ENCODE results near the gene TERT.
"Not testable (repeated sequence)": the region's sequence is repeated elsewhere in the genome, so short reads cannot be mapped to it uniquely, and the experiment has no call there.

TERT gene

DNA sequence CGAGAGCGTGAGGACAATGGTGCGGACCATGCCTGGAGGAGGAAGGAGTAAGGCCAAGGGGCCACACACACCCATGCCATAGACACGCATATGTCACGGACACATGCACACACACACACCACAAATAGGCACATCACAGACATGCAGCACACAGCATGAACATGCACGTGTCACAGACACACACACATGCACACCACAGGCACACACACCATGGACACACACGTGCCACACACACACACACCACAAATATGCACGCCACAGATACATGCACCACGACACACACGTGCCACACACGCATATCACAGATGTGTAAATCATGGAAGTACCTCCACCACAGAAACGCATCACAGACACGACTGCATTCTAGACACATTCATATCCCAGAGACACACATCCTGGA lies 16.7 kb downstream of the TERT start:
- DNase-seq (ENCODE audit: insufficient read length, low spot score) (no peak), FAIRE-seq (no peak)
- no peak for TF ChIP-seq POLR2A (IDR thresholded peaks at IDR 0.05; ENCODE audit: low read depth, low read length)

- no peak for DNase-seq (ENCODE audit: insufficient read length, low spot score)
- no peak for TF ChIP-seq POLR2A (IDR thresholded peaks at IDR 0.05; ENCODE audit: low read depth, low read length)
- FAIRE-seq, result no peak
Observed at GRCh38 chr5:1277781-1278180, 17.1 kb downstream of the TERT start.

DNA sequence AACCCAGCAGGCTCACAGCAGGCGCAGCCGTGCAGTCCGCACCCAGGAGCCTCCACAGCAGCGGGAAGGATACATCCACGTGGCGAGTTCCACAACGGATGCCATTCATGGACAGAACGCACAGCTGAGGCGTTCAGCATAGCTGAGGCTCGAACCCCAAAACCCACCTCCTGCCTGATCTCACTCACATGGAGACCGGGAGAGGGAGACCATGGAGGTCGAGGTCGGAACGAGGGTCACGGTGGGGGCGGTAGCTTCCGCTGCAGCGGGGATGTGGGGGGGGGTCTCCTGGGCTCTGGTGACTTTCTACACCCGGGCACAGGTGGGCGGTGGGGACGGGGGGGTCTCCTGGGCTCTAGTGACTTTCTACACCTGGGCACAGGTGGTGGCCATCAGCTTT lies 17.5 kb downstream of the TERT start:
- TF ChIP-seq POLR2A (IDR thresholded peaks at IDR 0.05; ENCODE audit: low read depth, low read length), result no peak
- no peak for FAIRE-seq
- DNase-seq (ENCODE audit: insufficient read length, low spot score), result no peak

GRCh38 chr5:1276930-1277329 lies 17.9 kb downstream of the TERT start:
- TF ChIP-seq POLR2A (IDR thresholded peaks at IDR 0.05; ENCODE audit: low read depth, low read length), result no peak
- FAIRE-seq, result no peak
- DNase-seq (ENCODE audit: insufficient read length, low spot score), result no peak

DNA sequence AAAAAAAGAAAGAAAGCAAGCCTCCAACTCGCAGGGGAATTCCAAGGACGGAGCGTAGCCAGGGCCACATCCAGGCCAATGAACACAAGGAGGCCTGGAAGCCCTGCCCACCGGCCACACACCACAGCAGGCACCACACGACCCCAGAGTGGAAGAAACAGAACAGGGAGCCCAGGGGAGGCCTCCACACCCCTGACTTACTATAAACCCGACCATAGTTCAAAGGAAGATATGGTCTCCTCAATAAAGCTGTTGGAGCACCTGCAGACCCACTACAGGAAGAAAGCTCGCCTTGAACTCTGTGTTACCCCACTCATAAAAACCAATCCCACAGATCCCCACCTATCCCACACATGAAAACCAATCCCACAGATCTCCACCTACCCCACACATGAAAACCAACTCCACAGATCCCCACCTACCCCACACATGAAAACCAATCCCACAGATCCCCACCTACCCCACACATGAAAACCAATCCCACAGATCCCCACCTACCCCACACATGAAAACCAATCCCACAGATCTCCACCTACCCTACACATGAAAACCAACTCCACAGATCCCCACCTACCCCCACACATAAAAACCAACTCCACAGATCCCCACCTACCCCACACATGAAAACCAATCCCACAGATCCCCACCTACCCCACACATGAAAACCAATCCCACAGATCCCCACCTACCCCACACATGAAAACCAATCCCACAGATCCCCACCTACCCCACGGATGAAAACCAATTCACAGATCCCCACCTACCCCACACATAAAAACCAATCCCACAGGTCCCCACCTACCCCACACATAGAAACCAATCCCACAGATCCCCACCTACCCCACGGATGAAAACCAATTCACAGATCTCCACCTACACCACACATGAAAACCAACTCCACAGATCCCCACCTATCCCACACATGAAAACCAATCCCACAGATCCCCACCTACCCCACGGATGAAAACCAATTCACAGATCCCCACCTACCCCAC lies 19.2 kb downstream of the TERT start:
- FAIRE-seq, result not testable (repeated sequence)

GRCh38 chr5:1274471-1274870 lies 20.4 kb downstream of the TERT start:
- TF ChIP-seq POLR2A (IDR thresholded peaks at IDR 0.05; ENCODE audit: low read depth, low read length), result no peak
- FAIRE-seq (no peak), DNase-seq (ENCODE audit: insufficient read length, low spot score) (no peak)

More for the DNA sequence above, 19.2 kb downstream of the TERT start:
- not testable (repeated sequence) for DNase-seq (ENCODE audit: insufficient read length, low spot score)

DNA sequence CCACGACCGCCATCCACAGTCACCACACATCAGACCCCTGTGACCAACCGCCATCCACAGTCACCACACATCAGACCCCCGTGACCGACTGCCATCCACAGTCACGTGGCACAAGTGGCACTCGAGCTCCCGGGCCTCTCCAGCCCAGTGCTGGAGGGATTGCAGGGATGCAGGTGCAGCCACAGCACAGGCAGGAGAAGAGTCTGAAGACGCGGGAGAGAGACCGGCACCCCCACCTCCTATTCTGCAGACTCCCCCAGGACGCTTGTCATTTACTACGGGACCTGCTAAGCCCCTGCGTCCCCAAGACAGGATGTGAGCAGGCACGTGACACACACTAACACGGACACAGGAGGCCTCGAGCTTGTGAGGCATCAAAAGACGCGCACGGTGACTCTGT lies 21.1 kb downstream of the TERT start:
- DNase-seq (ENCODE audit: insufficient read length, low spot score) (no peak), FAIRE-seq (no peak)
- no peak for TF ChIP-seq POLR2A (IDR thresholded peaks at IDR 0.05; ENCODE audit: low read depth, low read length)

DNA sequence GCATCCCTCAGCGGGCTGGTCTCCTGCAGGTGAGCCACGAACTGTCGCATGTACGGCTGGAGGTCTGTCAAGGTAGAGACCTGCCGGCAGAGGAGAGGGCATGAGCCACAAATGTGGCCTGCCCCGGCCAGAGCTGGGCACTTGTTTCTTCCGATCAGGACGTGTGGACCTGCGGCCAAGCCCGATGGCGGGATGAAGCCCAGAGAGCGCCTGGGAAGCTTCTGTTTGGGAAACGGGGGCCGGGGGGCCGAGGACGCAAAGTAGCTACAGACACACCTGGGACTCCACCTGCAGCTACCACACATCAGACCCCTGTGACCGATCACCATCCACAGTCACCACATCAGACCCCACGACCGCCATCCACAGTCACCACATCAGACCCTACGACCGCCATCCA lies 22.7 kb downstream of the TERT start:
- no peak for FAIRE-seq
- no peak for DNase-seq (ENCODE audit: insufficient read length, low spot score)

DNA sequence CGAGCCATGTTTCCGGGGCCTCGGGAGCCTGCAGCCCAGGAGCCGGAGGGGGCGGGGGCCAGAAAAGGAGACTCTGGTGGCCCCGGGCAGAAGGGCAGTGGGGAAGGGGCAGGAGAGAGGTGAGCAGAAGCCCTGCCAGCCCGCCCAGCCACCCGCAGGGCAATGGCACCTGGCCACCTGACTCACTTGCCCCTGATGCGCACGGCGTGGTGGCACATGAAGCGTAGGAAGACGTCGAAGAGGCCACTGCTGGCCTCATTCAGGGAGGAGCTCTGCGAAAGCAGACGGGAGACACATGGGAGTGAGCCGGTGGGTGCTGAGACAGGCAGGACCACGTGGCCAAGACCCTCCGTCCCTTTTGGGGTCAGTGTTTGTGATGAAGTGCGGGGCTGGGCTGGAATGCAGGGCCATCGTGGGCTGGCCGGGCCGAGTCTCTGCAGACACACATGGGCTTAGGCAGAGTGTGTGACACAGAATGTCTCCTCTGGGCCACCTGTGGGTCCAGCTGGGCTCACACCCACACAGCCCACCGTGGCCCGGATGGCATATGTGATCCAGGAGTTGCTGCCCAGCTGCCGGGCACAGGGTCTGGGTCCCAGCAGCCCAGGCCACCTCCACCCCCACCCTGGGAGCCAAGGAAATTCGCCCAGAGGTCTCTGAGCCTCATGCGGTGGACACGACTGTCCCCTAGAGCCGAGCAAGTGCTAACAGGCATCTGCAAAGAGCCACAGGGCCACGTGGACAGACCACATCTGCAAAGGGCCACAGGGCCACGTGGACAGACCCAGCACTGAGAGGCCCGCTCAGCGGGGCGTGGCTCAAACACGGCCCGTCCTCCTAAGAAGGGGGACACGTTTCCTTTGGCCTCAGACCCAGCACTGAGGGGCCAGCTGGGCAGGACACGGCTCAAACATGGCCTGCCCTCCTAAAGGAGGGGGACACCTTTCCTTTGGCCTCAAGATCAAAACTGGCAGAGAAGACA lies 23.6 kb downstream of the TERT start:
- DNase-seq (ENCODE audit: insufficient read length, low spot score) (no peak), FAIRE-seq (no peak)
- no peak for TF ChIP-seq POLR2A (IDR thresholded peaks at IDR 0.05; ENCODE audit: low read depth, low read length)

More for the DNA sequence above, 22.7 kb downstream of the TERT start:
- no peak for TF ChIP-seq POLR2A (IDR thresholded peaks at IDR 0.05; ENCODE audit: low read depth, low read length)

DNA sequence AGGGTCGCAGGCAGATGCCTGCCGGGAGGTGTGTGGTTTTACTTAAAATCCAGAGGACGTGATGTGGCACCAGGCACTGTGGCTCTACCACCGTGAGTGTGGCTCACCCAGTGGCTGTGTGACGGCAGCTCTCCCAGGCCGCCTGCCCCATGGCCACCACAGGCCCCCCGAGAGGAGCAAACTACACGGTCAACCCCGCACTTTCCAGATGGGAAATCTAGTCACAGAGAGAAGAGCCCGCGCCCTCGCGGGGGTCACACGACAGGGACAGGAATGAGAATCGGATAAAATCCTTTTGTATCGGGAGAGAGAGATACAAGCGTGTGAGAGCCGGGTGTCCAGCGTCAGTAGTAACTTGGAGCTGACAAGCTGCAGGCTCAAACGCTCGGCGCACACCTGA lies 24.4 kb downstream of the TERT start:
- DNase-seq (ENCODE audit: insufficient read length, low spot score) (no peak), FAIRE-seq (no peak)
- TF ChIP-seq POLR2A (IDR thresholded peaks at IDR 0.05; ENCODE audit: low read depth, low read length), result no peak

DNA sequence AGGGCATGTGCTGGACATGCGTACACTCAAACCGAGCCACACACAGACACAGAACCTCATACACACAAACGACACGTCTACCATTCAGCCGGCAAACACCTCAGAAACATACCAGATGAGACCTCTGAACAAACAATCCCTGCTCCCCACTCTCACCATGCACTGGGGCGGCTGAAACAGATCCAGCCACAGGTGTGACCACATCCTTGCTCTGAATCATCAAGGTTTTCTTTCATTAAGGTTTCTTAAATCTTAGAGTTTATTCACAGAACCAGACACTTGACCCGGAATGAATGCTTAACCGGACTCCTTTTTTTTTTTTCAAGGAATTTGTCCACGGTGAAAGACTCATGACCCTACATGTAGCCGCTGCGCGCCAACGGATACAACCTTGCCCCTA lies 26.2 kb downstream of the TERT start:
- no peak for FAIRE-seq
- no peak for TF ChIP-seq POLR2A (IDR thresholded peaks at IDR 0.05; ENCODE audit: low read depth, low read length)
- no peak for DNase-seq (ENCODE audit: insufficient read length, low spot score)

DNA sequence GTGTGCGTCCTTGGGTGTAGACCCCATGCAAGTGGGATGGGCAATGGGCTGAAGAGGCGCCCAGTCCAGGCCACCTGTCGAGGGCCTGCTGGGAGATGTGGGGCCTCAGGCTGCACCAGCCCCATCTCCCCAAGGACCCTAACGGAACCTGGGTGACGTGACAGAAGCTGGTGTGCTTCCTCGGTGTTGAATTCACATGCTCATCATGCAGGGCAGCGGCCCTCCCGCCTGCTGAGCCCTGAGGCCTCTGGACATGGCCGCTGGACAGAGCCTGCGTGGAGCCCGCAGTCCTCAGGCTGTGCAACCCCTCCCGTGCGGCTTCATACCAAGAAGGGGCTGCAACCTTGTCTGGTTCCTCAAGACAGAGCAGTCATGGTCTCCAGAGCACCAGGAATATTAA lies 26.8 kb downstream of the TERT start:
- FAIRE-seq, result no peak
- no peak for TF ChIP-seq POLR2A (IDR thresholded peaks at IDR 0.05; ENCODE audit: low read depth, low read length)

GRCh38 chr5:1267464-1267863 lies 27.4 kb downstream of the TERT start:
- not testable (repeated sequence) for FAIRE-seq; DNase-seq (ENCODE audit: insufficient read length, low spot score)

More for the DNA sequence above, 26.8 kb downstream of the TERT start:
- DNase-seq (ENCODE audit: insufficient read length, low spot score), result no peak

- TF ChIP-seq POLR2A (IDR thresholded peaks at IDR 0.05; ENCODE audit: low read depth, low read length), result no peak
- DNase-seq (ENCODE audit: insufficient read length, low spot score) (no peak), FAIRE-seq (no peak)
Observed at GRCh38 chr5:1266791-1267190, 28.1 kb downstream of the TERT start.

All from H54 (cell line).